Measurements from ENCODE around the gene LRMDA. TPM values are rescaled to one million over a fixed set of nuclear protein-coding genes. Genes with fewer than 3 reads are reported as not detected.
A peak's percentile ranks its signal among the peaks of the same experiment; 100 is the strongest.

Gene LRMDA
- total RNA-seq, 1 donor from 2014 or later: 19.4 TPM

- H3K4me3 Mint-ChIP-seq (ENCODE audit: unreplicated experiment): peak overlapping the region; percentile 34
- no peaks in the 10 kb centered on the region for H3K9me3 Mint-ChIP-seq (ENCODE audit: unreplicated experiment)
- no peaks in the 10 kb centered on the region for H3K36me3 Mint-ChIP-seq (ENCODE audit: low read depth, unreplicated experiment)
- DNase-seq (ENCODE audit: low spot score): no peak
- no peak for TF ChIP-seq CTCF (IDR thresholded peaks at IDR 0.05; ENCODE audit: unreplicated experiment)
- H3K27ac Mint-ChIP-seq (ENCODE audit: unreplicated experiment): peak overlapping the region; percentile 70
- H3K27me3 Mint-ChIP-seq (ENCODE audit: unreplicated experiment): peaks cover 6% of the 10 kb centered on the region
- peaks cover 51% of the 10 kb centered on the region for H3K4me1 Mint-ChIP-seq (ENCODE audit: unreplicated experiment)
These were observed 2.1 kb upstream of the LRMDA start for GRCh38 chr10:75429159-75429827.

- no peak for TF ChIP-seq CTCF (IDR thresholded peaks at IDR 0.05; ENCODE audit: unreplicated experiment)
- Mint-ChIP-seq H3K27ac (ENCODE audit: unreplicated experiment) (peak overlapping the region; percentile 93), H3K9me3 (ENCODE audit: unreplicated experiment) (no peaks in the 10 kb centered on the region), H3K27me3 (ENCODE audit: unreplicated experiment) (peaks cover 6% of the 10 kb centered on the region), H3K36me3 (ENCODE audit: low read depth, unreplicated experiment) (no peaks in the 10 kb centered on the region), H3K4me3 (ENCODE audit: unreplicated experiment) (peak overlapping the region; percentile 84), H3K4me1 (ENCODE audit: unreplicated experiment) (peaks cover 52% of the 10 kb centered on the region)
- peak; percentile 66 for DNase-seq (ENCODE audit: low spot score)
These were observed 1.2 kb upstream of the LRMDA start for GRCh38 chr10:75430000-75430763.

- no peak for TF ChIP-seq CTCF (IDR thresholded peaks at IDR 0.05; ENCODE audit: unreplicated experiment)
- peak overlapping the region; percentile 90 for H3K4me3 Mint-ChIP-seq (ENCODE audit: unreplicated experiment)
- H3K36me3 Mint-ChIP-seq (ENCODE audit: low read depth, unreplicated experiment): no peaks in the 10 kb centered on the region
- peaks cover 5% of the 10 kb centered on the region for H3K27me3 Mint-ChIP-seq (ENCODE audit: unreplicated experiment)
- DNase-seq (ENCODE audit: low spot score): no peak
- H3K4me1 Mint-ChIP-seq (ENCODE audit: unreplicated experiment): peaks cover 58% of the 10 kb centered on the region
- no peaks in the 10 kb centered on the region for H3K9me3 Mint-ChIP-seq (ENCODE audit: unreplicated experiment)
- H3K27ac Mint-ChIP-seq (ENCODE audit: unreplicated experiment): no peak overlapping the region
These were observed 752 bp downstream of the LRMDA start for GRCh38 chr10:75432176-75432575.

GRCh38 chr10:75432763-75433162 lies 1.3 kb downstream of the LRMDA start:
- TF ChIP-seq CTCF (IDR thresholded peaks at IDR 0.05; ENCODE audit: unreplicated experiment): no peak
- no peak for DNase-seq (ENCODE audit: low spot score)
- H3K9me3 Mint-ChIP-seq (ENCODE audit: unreplicated experiment): no peaks in the 10 kb centered on the region
- no peak overlapping the region for H3K4me3 Mint-ChIP-seq (ENCODE audit: unreplicated experiment)
- H3K4me1 Mint-ChIP-seq (ENCODE audit: unreplicated experiment): peaks cover 56% of the 10 kb centered on the region
- H3K27ac Mint-ChIP-seq (ENCODE audit: unreplicated experiment): no peak overlapping the region
- H3K36me3 Mint-ChIP-seq (ENCODE audit: low read depth, unreplicated experiment): no peaks in the 10 kb centered on the region
- peaks cover 5% of the 10 kb centered on the region for H3K27me3 Mint-ChIP-seq (ENCODE audit: unreplicated experiment)

- peaks cover 51% of the 10 kb centered on the region for H3K4me1 Mint-ChIP-seq (ENCODE audit: unreplicated experiment)
- H3K9me3 Mint-ChIP-seq (ENCODE audit: unreplicated experiment): no peaks in the 10 kb centered on the region
- H3K36me3 Mint-ChIP-seq (ENCODE audit: low read depth, unreplicated experiment): no peaks in the 10 kb centered on the region
- no peak overlapping the region for H3K27ac Mint-ChIP-seq (ENCODE audit: unreplicated experiment)
- no peak for DNase-seq (ENCODE audit: low spot score)
- peak overlapping the region; percentile 62 for H3K4me3 Mint-ChIP-seq (ENCODE audit: unreplicated experiment)
- peaks cover 4% of the 10 kb centered on the region for H3K27me3 Mint-ChIP-seq (ENCODE audit: unreplicated experiment)
- no peak for TF ChIP-seq CTCF (IDR thresholded peaks at IDR 0.05; ENCODE audit: unreplicated experiment)
These were observed 1.8 kb downstream of the LRMDA start for GRCh38 chr10:75433216-75433615.
